ENCODE data around the gene EGFL6.
"Not testable (repeated sequence)": the region's sequence is repeated elsewhere in the genome, so short reads cannot be mapped to it uniquely, and the experiment has no call there.

Gene EGFL6

GRCh38 chrX:13652850-13653693 is 83.7 kb downstream of the EGFL6 start, which contains the start of gene TCEANC:
TSS of gene TCEANC (plus strand) at chrX:13653141. CDS start at chrX:13662509, 9,368 bp downstream.
- peak; percentile 94 for DNase-seq (ENCODE audit: low read depth)

GRCh38 chrX:13654116-13654515 is 84.7 kb downstream of the EGFL6 start:
- no peak for DNase-seq (ENCODE audit: low read depth)

- no peak for DNase-seq (ENCODE audit: low read depth)
Measured at GRCh38 chrX:13655674-13656073, 86.3 kb downstream of the EGFL6 start.

GRCh38 chrX:13658602-13659001 is 89.2 kb downstream of the EGFL6 start:
- no peak for DNase-seq (ENCODE audit: low read depth)

GRCh38 chrX:13659063-13659462 is 89.7 kb downstream of the EGFL6 start:
- DNase-seq (ENCODE audit: low read depth): no peak

- no peak for DNase-seq (ENCODE audit: low read depth)
Measured at GRCh38 chrX:13661735-13662288, 92.4 kb downstream of the EGFL6 start.

- DNase-seq (ENCODE audit: low read depth): no peak
Measured at GRCh38 chrX:13662355-13662791, 93.0 kb downstream of the EGFL6 start.

GRCh38 chrX:13664020-13664419 is 94.6 kb downstream of the EGFL6 start:
- no peak for DNase-seq (ENCODE audit: low read depth)

GRCh38 chrX:13666836-13667235 is 97.4 kb downstream of the EGFL6 start:
- DNase-seq (ENCODE audit: low read depth): no peak

GRCh38 chrX:13667919-13668318 is 98.5 kb downstream of the EGFL6 start:
- DNase-seq (ENCODE audit: low read depth): no peak

- DNase-seq (ENCODE audit: low read depth): peak; percentile 25
Measured at GRCh38 chrX:13669246-13669737, 99.9 kb downstream of the EGFL6 start.

GRCh38 chrX:13669755-13670154 is 100.4 kb downstream of the EGFL6 start:
- not testable (repeated sequence) for DNase-seq (ENCODE audit: low read depth)

GRCh38 chrX:13670197-13670596 is 100.8 kb downstream of the EGFL6 start:
- no peak for DNase-seq (ENCODE audit: low read depth)

GRCh38 chrX:13673016-13673415 is 103.6 kb downstream of the EGFL6 start:
- no peak for DNase-seq (ENCODE audit: low read depth)

GRCh38 chrX:13676885-13677284 is 107.5 kb downstream of the EGFL6 start:
- DNase-seq (ENCODE audit: low read depth): no peak

GRCh38 chrX:13679700-13680099 is 110.3 kb downstream of the EGFL6 start:
- not testable (repeated sequence) for DNase-seq (ENCODE audit: low read depth)

GRCh38 chrX:13681595-13681994 is 112.2 kb downstream of the EGFL6 start:
- DNase-seq (ENCODE audit: low read depth): no peak

Measured in activated gamma-delta T cell treated with anti-CD3 and anti-CD28 coated beads, Interleukin-2, amount 50 U/mL, for 16 hours (primary cell).